Motor neuron (in vitro differentiated cells): ENCODE results near the gene SCUBE1. TPM values are rescaled to one million over a fixed set of nuclear protein-coding genes. Genes with fewer than 3 reads are reported as not detected.

Source experiments
- ATAC-seq, 8 experiments: fragments of 200-7000 bp; cut with Tn5 transposase; replicated peaks in 6 of 8; 2 replicates each; pipeline ENCODE4 v1.8.0; 2021; ENCODE audit warnings: mild to moderate bottlenecking in 8 of 8, moderate library complexity in 8 of 8
- H3K27ac ChIP-seq, 2 donors: fragments of 250-450 bp; sonication (Bioruptor Pico); 2 replicates each; pipeline ENCODE4 v1.9.0; 2021; ENCODE audit warnings: antibody characterized with exemption in 2 of 2, mild to moderate bottlenecking in 2 of 2, moderate library complexity in 1 of 2
- H3K4me1 ChIP-seq, 2 donors: fragments of 250-450 bp; sonication (Bioruptor Pico); replicated peaks in 1 of 2; 2 replicates each; pipeline ENCODE4 v1.6.1; 2021; ENCODE audit warnings: antibody characterized with exemption in 2 of 2, mild to moderate bottlenecking in 2 of 2, moderate library complexity in 1 of 2
- H3K4me3 ChIP-seq, 5 donors: fragments of 250-450 bp; sonication (Bioruptor Pico); 2 replicates each; pipeline ENCODE4 v1.9.0; 2021; ENCODE audit warnings: antibody characterized with exemption in 5 of 5, mild to moderate bottlenecking in 5 of 5, moderate library complexity in 4 of 5
- WGBS, 10 experiments: fragments of 450-650 bp; shearing (Covaris generic); methylation state at CpG; one replicate each; pipeline ENCODE4 v1.0.0; 2022; 5-methylcytosine and 5-hydroxymethylcytosine counted together
- in situ Hi-C, 9 experiments: fragments of 400-800 bp; cut with MboI; loops; one replicate each; pipeline ENCODE4 v1.15.0; 2021; ENCODE audit warnings: low sequenced_read_pairs in 9 of 9, low pct_unique_long_range_greater_than_20kb in 2 of 9; ENCODE audit not compliant: unreplicated experiment in 9 of 9
- total RNA-seq, 8 experiments: library from RNA; unstranded; fragments of 300-600 nt; gene quantifications; 2 replicates each; pipeline versions ENCODE4 v1.2.3 to v1.2.4, GENCODE V29; 2022

The SCUBE1 gene
- total RNA-seq, 8 experiments from 2014 or later: 0.09 to 16.9 (median 1.8) TPM

GRCh38 chr22:43279867-43280522 lies 63.2 kb downstream of the SCUBE1 start:
- Histone ChIP-seq H3K27ac (no peak overlapping the region), H3K4me3 (no peak overlapping the region), H3K4me1 (peaks cover 16 to 26% of the 10 kb centered on the region in 2 donors)
- no peak for ATAC-seq
- WGBS, 10 experiments: 66 to 90% (median 71%) methylated on average over 1 to 4 of the region's 20 CpGs; no CpG with 5 or more reads in 6 of the 10 experiments
- in situ Hi-C loops: no loop called here

- 10 to 83% (median 48%) methylated on average over 2 to 6 of the region's 13 CpGs; no CpG with 5 or more reads in 4 of the 10 experiments for WGBS, 10 experiments
- peak in 2 of 8 experiments; percentile 17 to 27 for ATAC-seq
- H3K4me1 ChIP-seq: peaks cover 16 to 27% of the 10 kb centered on the region in 2 donors
- in situ Hi-C loops: no loop called here
- no peak overlapping the region for H3K4me3 ChIP-seq
- no peak overlapping the region for H3K27ac ChIP-seq
Measured at GRCh38 chr22:43277987-43278601, 65.1 kb downstream of the SCUBE1 start.

GRCh38 chr22:43277091-43277490 lies 66.1 kb downstream of the SCUBE1 start:
- no peak overlapping the region for H3K4me3 ChIP-seq
- WGBS, 10 experiments: 44 to 100% (median 100%) methylated on average over 1 to 3 of the region's 10 CpGs; no CpG with 5 or more reads in 5 of the 10 experiments
- in situ Hi-C loops: no loop called here
- peaks cover 16 to 35% of the 10 kb centered on the region in 2 donors for H3K4me1 ChIP-seq
- no peak overlapping the region for H3K27ac ChIP-seq
- ATAC-seq: no peak

GRCh38 chr22:43276321-43276720 lies 66.9 kb downstream of the SCUBE1 start:
- no peak for ATAC-seq
- Histone ChIP-seq H3K27ac (peak overlapping the region; percentile 43 to 77), H3K4me1 (peaks cover 16 to 35% of the 10 kb centered on the region in 2 donors), H3K4me3 (no peak overlapping the region)
- 49 to 100% (median 85%) methylated on average over 1 to 4 of the region's 12 CpGs; no CpG with 5 or more reads in 6 of the 10 experiments for WGBS, 10 experiments
- in situ Hi-C loops: no loop called here

- Histone ChIP-seq H3K4me1 (peaks cover 16 to 35% of the 10 kb centered on the region in 2 donors), H3K4me3 (no peak overlapping the region), H3K27ac (peak overlapping the region; percentile 43 to 77)
- in situ Hi-C loops: no loop called here
- ATAC-seq: peak in 7 of 8 experiments; percentile 77 to 91 (median 86)
- WGBS, 10 experiments: 15 to 69% (median 52%) methylated on average over 2 to 9 of the region's 19 CpGs; no CpG with 5 or more reads in 1 of the 10 experiments
Measured at GRCh38 chr22:43275545-43276317, 67.4 kb downstream of the SCUBE1 start.

- in situ Hi-C loops: loop anchor here in 4 of 9 experiments (25.0 kb wide), 2 partner anchors 88 to 113 kb away; no protein-coding TSS in a partner anchor
- H3K4me3 ChIP-seq: no peak overlapping the region
- peaks cover 21 to 39% of the 10 kb centered on the region in 2 donors for H3K4me1 ChIP-seq
- no peak for ATAC-seq
- no peak overlapping the region for H3K27ac ChIP-seq
- 69 to 100% (median 93%) methylated on average over 1 to 15 of the region's 25 CpGs; no CpG with 5 or more reads in 4 of the 10 experiments for WGBS, 10 experiments
Measured at GRCh38 chr22:43274595-43275240, 68.5 kb downstream of the SCUBE1 start.

GRCh38 chr22:43273902-43274484 lies 69.2 kb downstream of the SCUBE1 start:
- peak in 4 of 8 experiments; percentile 3 to 78 (median 62) for ATAC-seq
- Histone ChIP-seq H3K27ac (no peak overlapping the region), H3K4me1 (peaks cover 29 to 43% of the 10 kb centered on the region in 2 donors), H3K4me3 (no peak overlapping the region)
- WGBS, 10 experiments: 0 to 33% (median 6%) methylated on average over 1 to 5 of the region's 9 CpGs; no CpG with 5 or more reads in 3 of the 10 experiments
- in situ Hi-C loops: loop anchor here in 4 of 9 experiments (25.0 kb wide), 2 partner anchors 88 to 113 kb away; no protein-coding TSS in a partner anchor

GRCh38 chr22:43272869-43273318 lies 70.3 kb downstream of the SCUBE1 start:
- 65 to 89% (median 80%) methylated on average over 1 to 6 of the region's 12 CpGs; no CpG with 5 or more reads in 5 of the 10 experiments for WGBS, 10 experiments
- H3K27ac ChIP-seq: no peak overlapping the region
- no peak overlapping the region for H3K4me3 ChIP-seq
- peaks cover 30 to 50% of the 10 kb centered on the region in 2 donors for H3K4me1 ChIP-seq
- in situ Hi-C loops: loop anchor here in 4 of 9 experiments (25.0 kb wide), 2 partner anchors 89 to 114 kb away; no protein-coding TSS in a partner anchor
- peak in 1 of 8 experiments; percentile 12 for ATAC-seq

- H3K4me1 ChIP-seq: peaks cover 30 to 50% of the 10 kb centered on the region in 2 donors
- no peak overlapping the region for H3K4me3 ChIP-seq
- 54 to 100% (median 82%) methylated on average over 1 to 5 of the region's 12 CpGs; no CpG with 5 or more reads in 5 of the 10 experiments for WGBS, 10 experiments
- in situ Hi-C loops: loop anchor here in 4 of 9 experiments (25.0 kb wide), 2 partner anchors 90 to 115 kb away; no protein-coding TSS in a partner anchor
- H3K27ac ChIP-seq: no peak overlapping the region
- no peak for ATAC-seq
Measured at GRCh38 chr22:43272301-43272700, 70.9 kb downstream of the SCUBE1 start.

GRCh38 chr22:43270949-43271348 lies 72.2 kb downstream of the SCUBE1 start:
- Histone ChIP-seq H3K4me3 (no peak overlapping the region), H3K27ac (no peak overlapping the region), H3K4me1 (peaks cover 27 to 48% of the 10 kb centered on the region in 2 donors)
- WGBS, 10 experiments: 27 to 100% (median 95%) methylated on average over 1 to 2 of the region's 7 CpGs; no CpG with 5 or more reads in 6 of the 10 experiments
- ATAC-seq: no peak
- in situ Hi-C loops: loop anchor here in 4 of 9 experiments (25.0 kb wide), 2 partner anchors 91 to 116 kb away; no protein-coding TSS in a partner anchor

GRCh38 chr22:43270314-43270908 lies 72.8 kb downstream of the SCUBE1 start:
- Histone ChIP-seq H3K4me3 (no peak overlapping the region), H3K4me1 (peaks cover 23 to 47% of the 10 kb centered on the region in 2 donors), H3K27ac (no peak overlapping the region)
- ATAC-seq: peak in 1 of 8 experiments; percentile 69
- 0 to 100% (median 82%) methylated on average over 1 to 9 of the region's 13 CpGs; no CpG with 5 or more reads in 3 of the 10 experiments for WGBS, 10 experiments
- in situ Hi-C loops: loop anchor here in 4 of 9 experiments (25.0 kb wide), 2 partner anchors 92 to 117 kb away; no protein-coding TSS in a partner anchor
